Measurements from ENCODE around the gene PROKR1. TPM values are rescaled to one million over a fixed set of nuclear protein-coding genes. Genes with fewer than 3 reads are reported as not detected.

Gene PROKR1
- polyA plus RNA-seq, 1 experiment: not detected

GRCh38 chr2:68604077-68604476, 39.3 kb upstream of the PROKR1 start:
- Histone ChIP-seq H3K36me3 (ENCODE audit: control insufficient read depth, insufficient read depth, low read length) (no peaks in the 10 kb centered on the region), H3K27me3 (ENCODE audit: control insufficient read depth, insufficient read depth, low read length) (no peaks in the 10 kb centered on the region), H3K4me3 (ENCODE audit: low read depth, low read length) (no peak overlapping the region)
- DNase-seq (ENCODE audit: low read depth): no peak
- ChIA-PET CTCF (interaction anchor here (0.9 to 1.9 kb wide), 2 partner anchors 9 to 13 kb away, joined by 3 to 5 read pairs; no protein-coding TSS in a partner anchor), POLR2A (no interaction called here)
- no peak for TF ChIP-seq CTCF (IDR thresholded peaks at IDR 0.05; ENCODE audit: insufficient read depth, low read depth, low read length)

- Histone ChIP-seq H3K27me3 (ENCODE audit: control insufficient read depth, insufficient read depth, low read length) (no peaks in the 10 kb centered on the region; the same call in 1 of the 2 replicates), H3K4me3 (ENCODE audit: low read depth, low read length) (no peak overlapping the region), H3K36me3 (ENCODE audit: control insufficient read depth, insufficient read depth, low read length) (no peaks in the 10 kb centered on the region)
- DNase-seq (ENCODE audit: low read depth): no peak
- TF ChIP-seq CTCF (IDR thresholded peaks at IDR 0.05; ENCODE audit: insufficient read depth, low read depth, low read length): no peak
- ChIA-PET CTCF (no interaction called here), POLR2A (no interaction called here)
These were observed 37.4 kb upstream of the PROKR1 start for GRCh38 chr2:68605939-68606338.

GRCh38 chr2:68606759-68607158, 36.6 kb upstream of the PROKR1 start:
- ChIA-PET CTCF (interaction anchor here (1.5 kb wide), 1 partner anchor 11 kb away, joined by 12 read pairs; no protein-coding TSS in a partner anchor), POLR2A (no interaction called here)
- DNase-seq (ENCODE audit: low read depth): no peak
- H3K36me3 ChIP-seq (ENCODE audit: control insufficient read depth, insufficient read depth, low read length): no peaks in the 10 kb centered on the region
- no peak overlapping the region for H3K4me3 ChIP-seq (ENCODE audit: low read depth, low read length)
- no peak for TF ChIP-seq CTCF (IDR thresholded peaks at IDR 0.05; ENCODE audit: insufficient read depth, low read depth, low read length)
- no peaks in the 10 kb centered on the region; the same call in 1 of the 2 replicates for H3K27me3 ChIP-seq (ENCODE audit: control insufficient read depth, insufficient read depth, low read length)

- Histone ChIP-seq H3K4me3 (ENCODE audit: low read depth, low read length) (no peak overlapping the region), H3K27me3 (ENCODE audit: control insufficient read depth, insufficient read depth, low read length) (no peaks in the 10 kb centered on the region; the same call in 1 of the 2 replicates), H3K36me3 (ENCODE audit: control insufficient read depth, insufficient read depth, low read length) (no peaks in the 10 kb centered on the region)
- ChIA-PET POLR2A (no interaction called here), CTCF (interaction anchor here (1.5 kb wide), 1 partner anchor 12 kb away, joined by 12 read pairs; no protein-coding TSS in a partner anchor)
- no peak for DNase-seq (ENCODE audit: low read depth)
- TF ChIP-seq CTCF (IDR thresholded peaks at IDR 0.05; ENCODE audit: insufficient read depth, low read depth, low read length): no peak
These were observed 35.5 kb upstream of the PROKR1 start for GRCh38 chr2:68607837-68608236.

- Histone ChIP-seq H3K27me3 (ENCODE audit: control insufficient read depth, insufficient read depth, low read length) (no peaks in the 10 kb centered on the region; the same call in 1 of the 2 replicates), H3K36me3 (ENCODE audit: control insufficient read depth, insufficient read depth, low read length) (no peaks in the 10 kb centered on the region), H3K4me3 (ENCODE audit: low read depth, low read length) (no peak overlapping the region)
- ChIA-PET CTCF (no interaction called here), POLR2A (no interaction called here)
- no peak for TF ChIP-seq CTCF (IDR thresholded peaks at IDR 0.05; ENCODE audit: insufficient read depth, low read depth, low read length)
- no peak for DNase-seq (ENCODE audit: low read depth)
These were observed 30.4 kb upstream of the PROKR1 start for GRCh38 chr2:68612765-68613519.

All from BJ (cell line).